Measurements from ENCODE around the gene TFAM.
A peak's percentile ranks its signal among the peaks of the same experiment; 100 is the strongest.

The TFAM gene

DNA sequence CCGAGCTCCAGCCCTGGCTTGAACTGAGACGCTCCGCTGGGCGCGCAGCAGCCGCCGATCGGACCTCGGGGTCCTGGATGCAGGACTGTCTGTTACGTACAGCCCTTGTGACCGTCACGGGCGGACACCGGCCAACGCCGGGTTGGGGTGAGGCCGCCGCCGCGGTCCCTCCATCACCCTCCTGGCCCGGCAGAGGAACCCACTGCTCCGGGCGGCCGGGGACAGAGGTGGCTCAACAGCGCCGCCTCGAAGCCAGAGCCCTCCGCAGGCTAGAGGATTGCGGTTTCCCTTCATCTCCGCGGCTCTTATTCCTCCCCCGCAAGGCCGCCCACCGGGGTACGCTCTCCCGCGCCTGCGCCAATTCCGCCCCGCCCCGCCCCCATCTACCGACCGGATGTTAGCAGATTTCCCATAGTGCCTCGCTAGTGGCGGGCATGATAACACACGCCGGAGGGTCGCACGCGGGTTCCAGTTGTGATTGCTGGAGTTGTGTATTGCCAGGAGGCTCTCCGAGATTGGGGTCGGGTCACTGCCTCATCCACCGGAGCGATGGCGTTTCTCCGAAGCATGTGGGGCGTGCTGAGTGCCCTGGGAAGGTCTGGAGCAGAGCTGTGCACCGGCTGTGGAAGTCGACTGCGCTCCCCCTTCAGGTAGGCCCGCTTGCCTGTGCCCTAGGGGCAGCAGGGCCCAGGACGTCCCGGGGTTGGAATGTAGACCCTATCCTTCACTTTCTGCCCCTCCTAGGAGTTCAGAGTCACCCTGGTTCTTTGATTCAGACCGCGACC lies at the start of gene TFAM:
Gene TFAM, plus strand, starts transcription at position 412 of the 785 bp plus-strand sequence. Its CDS starts 138 bp downstream, at position 550.
- peak; percentile 91 to 96 for DNase-seq (ENCODE audit: low read depth in 2 of 2)

DNA sequence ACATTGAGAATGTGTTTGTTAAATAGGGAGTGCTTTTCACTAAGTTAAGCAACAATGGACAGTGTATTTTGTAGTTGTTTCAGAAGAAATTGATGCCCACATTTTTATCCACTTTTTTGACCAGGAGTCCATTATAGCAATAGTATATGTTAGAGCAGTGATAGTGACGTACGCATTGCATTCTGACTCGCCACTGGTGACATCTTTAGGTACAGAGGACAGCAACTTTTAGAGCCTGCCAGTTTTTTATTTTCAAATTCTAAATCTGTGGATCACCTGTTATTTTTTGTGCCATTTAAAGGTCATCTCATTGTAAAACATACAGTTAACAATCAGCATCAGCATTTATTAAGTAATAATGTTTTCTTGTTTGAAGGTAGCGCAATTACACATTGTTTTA lies 49.0 kb upstream of the TFAM start:
- no peak for DNase-seq (ENCODE audit: low read depth in 2 of 2)

DNA sequence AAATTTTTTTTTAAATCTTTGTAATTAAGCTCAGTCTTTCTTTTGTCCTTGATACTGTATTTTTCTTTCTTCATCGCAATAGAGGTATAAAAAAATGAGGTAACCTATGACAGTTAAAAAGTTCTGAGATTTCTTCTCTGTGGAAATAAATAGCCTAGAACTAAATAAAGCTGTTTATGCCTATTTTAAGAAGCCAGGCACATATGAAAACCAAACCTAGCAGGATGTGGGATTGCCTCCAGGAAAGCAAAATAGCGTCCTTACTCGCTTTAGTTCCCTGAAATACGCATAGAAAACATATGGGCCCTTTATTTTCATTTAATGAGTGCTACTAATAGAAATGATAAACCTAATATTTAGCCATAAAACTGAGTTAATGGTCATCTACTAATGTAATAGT lies 43.8 kb upstream of the TFAM start:
- DNase-seq (ENCODE audit: low read depth in 2 of 2): no peak

DNA sequence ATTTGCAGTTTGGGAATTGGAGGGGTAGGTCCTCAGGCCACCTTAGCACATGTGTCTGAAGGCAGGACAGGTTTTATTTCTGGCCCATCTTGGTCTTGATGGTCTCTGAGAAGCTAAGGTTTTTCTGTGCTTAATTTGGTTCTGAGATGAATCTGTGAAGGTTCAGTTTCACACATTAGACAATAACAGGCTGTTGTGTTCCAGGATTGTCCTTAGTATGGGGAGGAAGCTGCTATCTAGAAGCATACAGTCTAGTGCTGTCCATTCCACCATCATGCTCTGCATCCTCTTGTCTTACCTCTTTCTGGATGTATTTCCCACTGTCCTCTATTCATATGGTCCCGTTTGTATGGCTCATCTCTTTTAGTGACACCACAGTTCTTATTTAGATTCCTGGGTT lies 43.3 kb upstream of the TFAM start:
- DNase-seq (ENCODE audit: low read depth in 2 of 2): no peak

DNA sequence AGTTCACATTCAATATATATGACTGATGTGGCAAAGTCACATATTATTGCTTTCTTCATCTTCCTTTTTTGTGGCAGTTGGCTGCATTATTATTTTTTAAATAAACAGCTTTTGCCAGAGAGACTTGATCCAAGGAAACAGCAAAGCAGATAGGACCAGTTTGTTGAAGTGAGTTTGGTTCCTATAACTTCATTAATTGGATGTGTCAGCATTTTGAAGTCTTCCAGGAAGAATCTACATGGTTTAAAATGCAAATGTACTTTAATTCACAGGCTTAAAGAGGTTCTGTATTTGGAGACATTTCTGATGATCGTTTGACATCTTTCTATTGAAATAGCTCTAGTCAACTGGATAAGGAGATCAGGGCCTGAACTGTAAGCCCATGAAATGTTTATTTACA lies 37.2 kb upstream of the TFAM start:
- DNase-seq (ENCODE audit: low read depth in 2 of 2): no peak

DNA sequence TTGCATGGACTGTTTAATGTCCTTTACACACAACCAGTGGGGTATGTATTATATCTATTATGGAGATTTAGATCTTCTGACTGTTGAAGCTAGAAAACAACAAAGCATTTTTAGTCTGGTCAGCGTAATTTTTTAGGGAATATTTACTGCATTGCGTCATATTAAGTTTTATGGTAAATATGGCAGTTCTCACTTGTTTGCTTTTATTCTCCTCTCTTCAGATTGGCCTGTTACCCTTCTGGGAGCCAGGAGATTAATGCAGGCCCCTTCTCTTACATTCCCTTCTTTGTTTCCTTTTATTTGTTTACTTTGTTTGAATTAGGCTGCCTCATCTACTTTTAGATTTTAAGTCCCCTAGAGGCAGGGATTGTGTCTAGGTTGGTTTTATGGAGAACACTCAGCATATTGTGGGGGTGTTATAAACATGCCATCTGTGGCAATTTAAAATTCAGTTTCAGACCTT lies 36.6 kb upstream of the TFAM start:
- DNase-seq (ENCODE audit: low read depth in 2 of 2): no peak

DNA sequence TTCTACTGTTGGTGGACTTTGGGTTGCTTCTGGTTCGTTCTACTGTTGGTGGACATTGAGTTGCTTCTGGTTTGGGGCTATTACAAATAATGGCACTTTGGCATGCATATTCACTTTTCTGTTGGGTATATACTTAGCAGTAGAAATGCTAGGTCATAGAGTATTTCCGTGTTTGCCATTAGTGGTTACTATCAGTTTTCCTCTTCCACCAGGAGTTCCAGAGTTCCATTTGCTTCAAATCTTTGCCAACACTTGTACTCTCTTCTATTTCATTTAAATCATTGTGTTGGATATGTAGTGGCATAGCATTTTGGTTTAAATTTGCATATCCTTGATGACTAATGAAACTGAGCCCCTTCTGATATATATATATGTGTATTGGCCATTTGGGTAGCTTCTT lies 35.2 kb upstream of the TFAM start:
- no peak for DNase-seq (ENCODE audit: low read depth in 2 of 2)

DNA sequence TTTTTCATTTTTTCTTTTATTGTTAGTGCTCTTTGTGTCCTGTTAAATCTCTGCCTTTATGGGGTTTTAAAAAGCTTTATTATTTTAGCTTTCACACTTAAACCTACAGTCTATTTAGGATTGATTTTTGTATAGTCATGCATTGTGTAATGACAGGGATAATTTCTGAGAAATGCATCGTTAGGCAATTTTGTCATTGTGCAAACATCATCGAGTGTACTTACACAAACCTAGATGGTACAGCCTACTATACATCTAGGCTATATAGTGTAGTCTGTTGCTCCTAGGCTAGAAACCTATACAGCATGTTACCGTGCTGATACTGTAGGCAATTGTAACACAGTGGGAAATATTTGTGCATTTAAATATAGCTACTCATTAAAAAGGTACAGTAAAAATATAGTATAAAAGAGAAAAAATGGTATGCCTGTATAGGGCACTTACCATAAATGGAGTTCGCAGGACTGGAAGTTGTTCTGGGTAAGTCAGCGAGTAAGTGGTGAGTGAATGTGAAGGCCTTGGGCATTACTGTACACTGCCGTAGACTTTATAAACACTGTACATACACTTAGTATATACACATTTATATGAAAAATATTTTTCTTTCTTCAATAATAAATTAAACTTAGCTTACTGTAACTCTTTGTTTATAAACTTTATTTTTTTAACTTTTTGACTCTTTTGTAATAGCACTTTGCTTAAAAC lies 34.4 kb upstream of the TFAM start:
- DNase-seq (ENCODE audit: low read depth in 2 of 2): no peak

DNA sequence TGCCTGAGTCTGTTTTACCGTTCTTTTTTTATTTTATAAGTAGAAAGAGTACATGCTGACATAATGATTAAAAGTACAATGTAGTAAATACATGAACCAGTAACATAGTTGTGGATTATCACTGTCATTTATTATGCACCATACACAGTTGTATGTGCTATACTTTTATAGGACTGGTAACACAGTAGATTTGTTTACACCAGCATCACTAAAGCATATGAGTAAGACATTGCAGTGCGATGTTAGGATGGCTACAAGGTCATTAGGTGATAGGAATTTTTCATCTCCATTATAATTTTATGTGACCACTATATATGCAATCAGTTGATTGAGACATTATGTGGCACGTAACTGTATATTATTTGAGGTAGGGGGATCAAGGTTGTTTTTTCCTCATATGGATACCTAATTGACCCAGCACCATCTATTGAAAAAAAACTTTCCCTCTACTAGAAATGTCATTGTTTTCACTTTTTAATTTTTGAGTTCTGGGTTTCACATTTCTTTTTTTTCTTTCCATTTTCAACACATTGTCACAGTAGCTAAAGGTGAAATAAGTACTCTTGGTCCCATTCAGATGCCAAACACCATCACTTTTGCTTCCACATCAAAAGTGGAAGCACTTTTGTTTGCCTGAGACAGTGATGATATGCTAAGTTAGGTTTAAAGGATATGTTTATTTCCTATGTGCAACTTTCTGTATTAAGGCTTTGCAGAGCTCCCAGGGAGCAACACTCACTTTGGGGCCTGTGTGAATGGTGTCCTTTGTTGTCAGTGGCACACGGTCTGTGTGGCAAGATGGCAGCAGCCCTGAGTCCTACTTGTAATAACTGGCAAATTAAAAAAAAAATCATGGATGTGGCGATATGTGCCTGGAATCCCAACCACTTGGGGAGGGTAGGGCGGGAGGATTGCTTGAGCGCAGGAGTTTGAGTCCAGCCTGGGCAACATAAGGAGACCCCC lies 33.3 kb upstream of the TFAM start:
- DNase-seq (ENCODE audit: low read depth in 2 of 2): no peak

DNA sequence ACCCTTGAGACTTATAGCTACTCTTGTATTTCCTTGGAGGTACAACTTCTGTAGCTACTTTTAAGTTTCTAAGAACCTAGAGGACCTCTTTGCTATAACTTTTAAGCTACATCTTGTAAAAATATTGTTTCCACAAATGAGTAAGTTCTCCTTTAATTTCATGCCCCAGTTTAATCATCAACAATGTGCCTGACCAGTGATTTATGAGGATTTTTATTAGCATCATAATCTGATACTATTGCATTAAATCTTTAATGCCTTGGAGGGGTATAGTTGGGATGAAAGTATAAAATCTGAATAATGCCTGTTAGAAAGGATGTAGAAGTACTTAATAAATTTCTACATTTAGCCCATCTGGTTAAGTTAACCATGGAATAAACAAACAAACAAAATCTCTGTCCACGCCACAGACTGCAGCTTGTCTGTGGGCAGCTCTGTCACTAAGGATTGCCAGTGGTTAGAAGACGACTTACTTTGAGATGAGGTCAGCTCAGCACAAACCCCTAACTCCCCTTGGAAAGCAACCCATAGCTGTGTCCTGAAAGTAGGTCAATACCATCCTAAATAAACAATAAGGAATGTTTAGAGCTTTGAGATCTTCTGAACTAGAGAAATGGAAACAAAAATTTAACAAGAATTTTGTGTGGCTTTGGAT lies 32.1 kb upstream of the TFAM start:
- DNase-seq (ENCODE audit: low read depth in 2 of 2): no peak

DNA sequence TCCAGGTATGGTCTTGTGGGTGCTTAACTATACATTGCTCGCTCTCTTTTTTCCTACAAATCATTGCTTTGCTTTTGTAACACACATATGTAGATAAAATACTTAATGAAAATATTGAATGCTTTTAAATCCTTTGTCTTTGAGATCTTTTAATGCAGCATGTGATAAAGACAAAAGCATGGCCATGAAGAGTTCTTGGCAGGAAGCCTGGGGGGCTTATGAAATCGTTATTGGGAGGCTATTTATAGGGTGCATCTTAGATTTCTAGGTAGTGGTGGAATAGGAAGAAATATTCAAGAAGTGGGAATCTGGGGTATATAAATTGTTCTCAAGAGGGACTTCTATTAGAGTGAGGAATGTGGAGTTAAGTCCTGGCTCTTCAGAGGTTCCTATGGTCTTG lies 28.5 kb upstream of the TFAM start:
- DNase-seq (ENCODE audit: low read depth in 2 of 2): no peak

DNA sequence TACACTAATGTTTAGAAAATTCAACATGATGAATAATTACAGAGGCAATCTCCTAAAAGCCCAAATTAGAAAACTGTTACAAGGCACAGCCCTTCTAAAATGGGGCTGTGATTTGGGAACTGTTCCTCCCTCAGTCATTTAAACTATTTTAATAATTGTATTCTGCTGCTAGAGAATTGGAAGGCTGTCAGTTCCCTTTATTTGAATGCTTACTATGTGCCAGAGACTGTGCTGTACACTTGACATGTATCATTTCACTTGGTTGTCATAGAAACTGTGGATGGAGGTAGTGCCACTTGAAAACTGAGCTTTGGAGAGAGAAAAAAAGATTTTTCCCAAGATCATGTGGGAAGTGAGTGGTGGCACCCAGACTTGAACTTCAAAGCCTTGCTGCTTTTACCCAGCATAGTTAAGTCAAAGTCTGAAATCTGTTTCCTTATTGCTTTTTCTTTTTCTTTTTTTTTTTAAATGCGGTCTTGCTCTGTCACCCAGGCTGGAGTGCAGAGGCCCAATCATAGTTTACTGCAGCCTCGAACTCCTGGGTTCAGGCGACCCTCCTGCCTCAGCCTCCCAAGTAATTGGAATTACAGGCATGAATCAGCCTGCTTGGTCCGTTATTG lies 26.8 kb upstream of the TFAM start:
- DNase-seq (ENCODE audit: low read depth in 2 of 2): no peak

DNA sequence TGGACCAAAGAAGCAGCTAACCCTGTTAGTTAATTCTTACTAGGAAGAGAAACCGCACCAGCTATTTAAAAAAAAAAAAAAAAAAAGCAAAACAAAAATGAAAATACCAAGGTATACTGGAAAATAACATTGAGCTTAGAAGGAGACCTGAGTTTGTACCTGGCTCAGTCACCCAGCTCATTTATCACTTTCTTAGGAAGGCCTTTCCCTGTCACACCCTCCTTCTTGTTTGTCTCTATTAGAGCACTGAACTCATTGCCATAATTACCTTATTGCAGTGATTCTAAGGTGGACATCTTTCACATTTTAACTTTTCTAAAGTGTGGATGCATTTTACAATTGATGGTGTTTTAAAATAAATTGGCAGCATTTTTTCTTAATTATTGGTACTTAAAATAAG lies 26.3 kb upstream of the TFAM start:
- no peak for DNase-seq (ENCODE audit: low read depth in 2 of 2)

DNA sequence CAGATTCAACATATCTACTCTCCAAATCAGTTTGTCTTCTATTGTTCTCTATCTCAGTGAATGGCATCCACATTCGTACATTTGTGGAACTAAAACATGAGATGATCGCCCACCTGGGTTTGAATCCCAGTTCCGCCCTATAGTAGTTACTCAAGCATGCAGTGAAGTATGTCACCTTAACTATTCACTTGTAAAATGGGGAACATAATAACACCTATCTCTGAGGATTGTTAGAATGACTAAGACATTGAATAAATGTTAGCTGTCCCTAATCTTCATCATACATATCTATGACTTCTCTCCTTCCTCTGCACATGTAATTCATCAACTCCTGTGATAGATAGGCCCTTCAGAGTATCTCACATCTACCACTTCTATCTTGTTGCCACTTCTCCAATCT lies 25.7 kb upstream of the TFAM start:
- DNase-seq (ENCODE audit: low read depth in 2 of 2): no peak

DNA sequence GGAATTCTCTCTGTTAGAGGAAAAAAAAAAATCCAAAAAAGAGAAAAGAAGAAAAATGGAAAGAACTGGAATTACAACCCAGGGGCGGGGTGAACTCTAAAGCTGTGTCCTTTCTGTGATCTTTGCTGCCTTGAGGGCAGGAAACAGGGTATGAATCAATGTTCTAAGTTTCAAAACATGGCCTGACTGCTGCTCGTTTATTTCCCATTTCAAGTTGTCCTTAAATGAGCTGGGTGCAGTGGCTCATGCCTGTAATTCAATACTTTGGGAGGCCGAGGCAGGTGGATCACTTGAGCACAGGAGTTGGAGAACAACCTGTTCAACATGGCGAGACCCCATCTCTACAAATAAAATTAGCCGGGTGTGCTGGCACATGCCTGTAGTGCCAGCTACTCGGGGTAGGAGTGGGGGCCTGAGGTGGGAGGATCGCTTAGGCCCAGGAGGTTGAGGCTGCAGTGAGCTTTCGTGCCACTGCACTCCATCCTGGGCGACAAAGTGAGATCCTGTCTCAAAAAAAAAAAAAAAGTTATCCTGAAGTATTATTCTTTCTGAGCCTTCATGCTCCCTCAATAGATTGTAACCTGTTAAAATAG lies 24.7 kb upstream of the TFAM start:
- DNase-seq (ENCODE audit: low read depth in 2 of 2): no peak

DNA sequence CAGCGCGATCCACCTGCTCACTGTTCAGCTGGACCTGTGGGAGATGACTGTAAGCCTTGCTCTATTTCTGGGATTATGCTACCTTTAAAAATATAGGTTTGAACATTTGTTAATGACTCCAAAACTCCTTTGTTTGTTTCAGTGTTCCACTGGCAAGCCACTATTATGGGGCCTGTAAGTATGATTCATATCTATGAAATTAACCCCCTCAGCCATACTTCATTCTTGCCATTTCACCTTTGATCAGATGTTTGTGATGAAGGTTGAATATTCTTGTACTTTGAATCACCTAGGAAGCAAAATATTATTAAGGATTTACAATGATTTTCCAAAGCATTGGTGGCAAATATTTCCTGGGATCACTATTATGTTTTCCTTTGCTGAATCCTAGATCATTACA lies 23.9 kb upstream of the TFAM start:
- no peak for DNase-seq (ENCODE audit: low read depth in 2 of 2)

DNA sequence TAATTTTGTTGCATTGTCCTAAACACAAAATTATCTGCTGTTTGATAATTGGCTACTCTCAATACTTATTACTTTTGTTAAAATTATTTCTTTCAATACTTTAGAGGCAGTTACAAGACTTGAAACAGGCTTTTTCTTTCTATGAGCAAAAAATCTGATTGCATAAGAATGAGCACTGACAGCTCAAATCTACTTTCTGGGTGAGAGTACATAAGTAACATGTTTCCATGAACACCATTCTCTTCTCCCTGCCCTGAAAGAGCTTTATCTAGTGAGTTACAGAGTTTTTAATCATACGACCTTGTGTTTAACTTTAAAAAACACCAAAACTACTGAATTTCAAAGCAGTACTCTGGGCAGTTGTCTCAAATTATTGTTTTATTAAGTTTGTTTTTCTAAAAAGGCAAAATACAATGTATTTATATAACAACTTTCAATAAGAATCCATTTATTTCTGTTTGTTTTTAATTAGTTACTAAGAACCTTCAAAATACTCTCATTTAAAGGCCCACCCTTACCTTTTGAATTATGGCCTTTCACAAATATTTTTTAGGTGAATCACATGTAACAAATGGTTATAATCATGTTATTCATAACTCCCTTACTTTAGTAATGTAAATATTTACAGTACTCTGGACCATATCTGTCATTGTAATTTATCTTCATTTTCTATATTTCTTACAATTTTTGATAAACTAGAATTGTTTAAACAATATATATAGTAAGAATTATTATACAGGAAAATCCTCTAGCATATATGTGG lies 23.0 kb upstream of the TFAM start:
- DNase-seq (ENCODE audit: low read depth in 2 of 2): no peak

DNA sequence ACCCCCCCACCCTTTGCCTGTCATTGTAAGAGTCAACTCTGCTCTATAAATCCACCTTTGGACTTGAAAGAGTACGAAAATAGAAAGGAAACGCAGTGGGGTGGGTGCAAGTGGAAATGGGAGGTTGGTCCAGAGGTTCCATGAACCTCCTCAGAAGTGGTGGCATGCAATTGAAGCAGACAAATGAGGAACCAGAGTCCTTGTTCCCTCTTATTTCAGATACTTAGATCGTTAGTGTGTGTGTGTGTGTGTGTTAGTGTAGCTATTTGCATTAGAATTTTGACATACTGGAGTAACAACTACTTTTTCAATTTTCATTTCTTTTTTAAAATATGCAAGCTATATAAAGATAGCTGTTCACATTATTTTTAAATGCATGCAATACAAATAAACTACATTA lies 18.1 kb upstream of the TFAM start:
- DNase-seq (ENCODE audit: low read depth in 2 of 2): no peak

DNA sequence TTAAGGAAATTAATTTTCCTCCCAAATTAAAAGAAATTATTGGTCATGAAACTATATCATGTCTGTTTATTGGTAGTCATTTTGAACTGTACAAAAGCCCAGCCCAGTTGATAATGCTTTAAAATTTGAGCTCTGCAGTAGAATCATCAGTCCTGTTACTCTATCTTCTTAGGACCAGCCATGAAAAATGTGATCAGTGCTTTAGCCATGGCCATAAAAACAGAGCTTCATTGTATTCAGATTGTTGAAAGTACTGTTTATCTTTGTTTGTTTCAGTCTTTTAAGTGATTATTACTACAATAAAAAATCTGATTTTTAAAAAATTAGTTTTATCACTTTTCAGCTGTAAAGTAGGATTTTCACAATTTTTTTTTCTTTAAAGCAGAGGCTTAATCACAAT lies 13.7 kb upstream of the TFAM start:
- no peak for DNase-seq (ENCODE audit: low read depth in 2 of 2)
